Thoracic aorta (tissue), 2 donors: ENCODE data around the gene ALG11. TPM values are rescaled to one million over a fixed set of nuclear protein-coding genes. Genes with fewer than 3 reads are reported as not detected.
"Not testable (repeated sequence)": the region's sequence is repeated elsewhere in the genome, so short reads cannot be mapped to it uniquely, and the experiment has no call there.

Experiments used
- ATAC-seq: fragments of 150-250 bp; one replicate; pipeline ENCODE4 v1.8.0; 2017; ENCODE audit warnings: low read depth; ENCODE audit not compliant: insufficient number of reproducible peaks, low FRiP score
- DNase-seq: peaks from one replicate; pipeline ENCODE4 v3.0.0-alpha.2; 2020; ENCODE audit warnings: low spot score
- H3K27ac ChIP-seq, 2 donors: fragments of 200-600 bp; sonication (generic); 1 replicate in 1 of 2; 2 replicates in 1 of 2; pipeline ENCODE4 v1.5.1; 2016; ENCODE audit warnings: mild to moderate bottlenecking in 2 of 2, moderate library complexity in 2 of 2
- H3K27me3 ChIP-seq: fragments of 200-600 bp; sonication (generic); replicated peaks from 2 replicates; pipeline ENCODE4 v1.6.0; 2016; ENCODE audit warnings: mild to moderate bottlenecking; ENCODE audit not compliant: insufficient read depth
- H3K36me3 ChIP-seq: fragments of 200-600 bp; sonication (generic); one replicate; pipeline ENCODE4 v1.5.1; 2016
- H3K4me1 ChIP-seq, 2 donors: fragments of 200-600 bp; sonication (generic); 1 replicate in 1 of 2; 2 replicates in 1 of 2; pipeline versions ENCODE4 v1.5.1 to v1.6.0; 2016; ENCODE audit warnings: low read depth in 2 of 2, mild to moderate bottlenecking in 1 of 2; ENCODE audit not compliant: control insufficient read depth in 1 of 2
- H3K4me3 ChIP-seq: fragments of 200-600 bp; sonication (generic); 2 replicates; pipeline ENCODE4 v1.5.1; 2016; ENCODE audit warnings: mild to moderate bottlenecking
- H3K9me3 ChIP-seq: fragments of 200-600 bp; sonication (generic); 2 replicates; pipeline ENCODE4 v1.5.1; 2016
- total RNA-seq, 2 donors: library from RNA; depleted of rRNA; stranded (reverse); fragments of >200 nt; gene quantifications; one replicate each; pipeline versions ENCODE4 v1.1.0 to v1.2.3, GENCODE V29; 2016
- TF ChIP-seq, protein P1 (sequence below): fragments of 200-600 bp; sonication (generic); IDR thresholded peaks from one replicate; pipeline ENCODE4 v1.5.1; 2019; ENCODE audit warnings: antibody characterized with exemption

Gene ALG11
- total RNA-seq, 2 donors from 2014 or later, result 20.7 to 30.3 TPM

DNA sequence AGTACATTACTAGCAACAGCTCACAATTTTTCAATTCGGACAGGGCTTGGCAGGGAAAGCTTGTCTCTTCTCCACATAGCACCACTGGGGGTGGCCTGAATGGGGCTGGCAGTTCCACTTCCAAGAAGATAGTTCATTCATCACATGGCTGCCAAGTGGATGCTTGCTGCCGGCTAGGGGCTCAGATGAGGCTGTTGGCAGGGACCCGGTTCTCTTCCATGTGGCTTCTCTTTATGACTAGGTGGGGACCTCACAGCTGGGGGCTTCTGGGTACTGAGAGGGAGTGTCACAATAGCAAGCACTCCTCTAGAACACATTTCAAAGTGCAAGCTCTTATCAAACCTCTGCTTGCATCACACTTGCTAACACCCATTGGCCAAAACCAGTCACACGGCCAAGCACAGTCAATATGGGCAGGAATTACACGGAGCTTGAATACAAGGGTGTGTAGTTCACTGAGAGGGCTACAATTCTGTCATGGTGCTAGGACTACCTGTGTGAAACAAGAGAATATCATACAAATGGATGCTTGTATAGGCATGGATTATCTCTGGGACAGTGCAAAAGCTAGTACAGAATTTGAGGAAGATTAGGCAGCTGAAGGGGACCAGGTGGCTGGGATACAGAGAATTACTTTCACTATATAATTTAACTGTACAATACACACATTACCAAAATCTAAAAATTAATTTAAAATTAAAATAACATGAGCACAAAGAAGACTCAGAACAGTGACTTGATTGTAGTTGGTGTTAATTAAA, 33.2 kb upstream of the ALG11 start:
- Histone ChIP-seq H3K27ac (no peak overlapping the region), H3K4me1 (peaks cover 6 to 24% of the 10 kb centered on the region in 2 donors), H3K9me3 (no peaks in the 10 kb centered on the region), H3K27me3 (no peaks in the 10 kb centered on the region), H3K36me3 (peaks cover 6% of the 10 kb centered on the region), H3K4me3 (no peak overlapping the region)
- TF ChIP-seq, protein P1, sequence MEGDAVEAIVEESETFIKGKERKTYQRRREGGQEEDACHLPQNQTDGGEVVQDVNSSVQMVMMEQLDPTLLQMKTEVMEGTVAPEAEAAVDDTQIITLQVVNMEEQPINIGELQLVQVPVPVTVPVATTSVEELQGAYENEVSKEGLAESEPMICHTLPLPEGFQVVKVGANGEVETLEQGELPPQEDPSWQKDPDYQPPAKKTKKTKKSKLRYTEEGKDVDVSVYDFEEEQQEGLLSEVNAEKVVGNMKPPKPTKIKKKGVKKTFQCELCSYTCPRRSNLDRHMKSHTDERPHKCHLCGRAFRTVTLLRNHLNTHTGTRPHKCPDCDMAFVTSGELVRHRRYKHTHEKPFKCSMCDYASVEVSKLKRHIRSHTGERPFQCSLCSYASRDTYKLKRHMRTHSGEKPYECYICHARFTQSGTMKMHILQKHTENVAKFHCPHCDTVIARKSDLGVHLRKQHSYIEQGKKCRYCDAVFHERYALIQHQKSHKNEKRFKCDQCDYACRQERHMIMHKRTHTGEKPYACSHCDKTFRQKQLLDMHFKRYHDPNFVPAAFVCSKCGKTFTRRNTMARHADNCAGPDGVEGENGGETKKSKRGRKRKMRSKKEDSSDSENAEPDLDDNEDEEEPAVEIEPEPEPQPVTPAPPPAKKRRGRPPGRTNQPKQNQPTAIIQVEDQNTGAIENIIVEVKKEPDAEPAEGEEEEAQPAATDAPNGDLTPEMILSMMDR, result no peak
- ATAC-seq (no peak), DNase-seq (no peak)

DNA sequence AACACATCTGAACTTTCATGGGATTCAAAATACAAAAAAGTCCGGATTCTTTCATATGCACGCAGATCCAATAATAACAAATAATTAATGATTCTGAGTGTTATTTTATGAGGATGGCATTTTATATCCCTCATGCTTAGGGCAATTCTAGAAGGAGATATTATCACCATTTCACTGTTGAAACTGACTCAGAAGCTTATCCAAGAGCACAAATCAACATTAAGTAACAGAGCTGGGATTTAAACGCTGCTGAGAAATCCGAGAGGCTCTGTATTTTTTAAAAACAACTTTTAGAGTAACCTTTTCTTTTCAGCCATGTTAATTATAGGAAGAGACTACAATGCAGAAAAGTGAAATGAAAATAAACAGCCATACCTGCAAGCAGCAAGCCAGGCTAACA, 31.3 kb upstream of the ALG11 start:
- no peaks in the 10 kb centered on the region for H3K27me3 ChIP-seq
- no peaks in the 10 kb centered on the region for H3K36me3 ChIP-seq
- DNase-seq (no peak), ATAC-seq (no peak)
- TF ChIP-seq, protein P1, result no peak
- H3K9me3 ChIP-seq, result no peaks in the 10 kb centered on the region
- H3K4me3 ChIP-seq, result no peak overlapping the region
- H3K27ac ChIP-seq, result no peak overlapping the region
- peaks cover 6 to 24% of the 10 kb centered on the region in 2 donors for H3K4me1 ChIP-seq

DNA sequence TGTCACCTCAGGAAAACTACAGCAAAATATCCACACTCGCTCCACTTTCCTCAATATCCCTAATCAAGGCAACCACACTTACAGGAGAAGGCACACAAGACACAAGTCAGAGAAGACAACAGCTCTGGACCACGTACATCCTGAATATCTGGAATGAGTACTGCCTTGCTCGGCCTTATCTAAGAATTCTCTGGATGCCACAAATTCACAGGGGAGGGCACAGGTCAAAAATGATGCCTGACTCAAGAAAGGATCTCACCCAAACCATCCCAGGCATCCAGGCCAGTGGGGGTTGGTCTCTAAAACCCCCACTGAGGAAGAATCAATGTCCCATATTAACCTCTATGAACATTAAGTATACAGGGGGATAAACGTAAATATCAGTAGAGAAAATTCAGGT, 30.8 kb upstream of the ALG11 start:
- DNase-seq, result no peak
- ATAC-seq, result no peak
- Histone ChIP-seq H3K36me3 (no peaks in the 10 kb centered on the region), H3K4me3 (no peak overlapping the region), H3K27me3 (no peaks in the 10 kb centered on the region), H3K4me1 (peaks cover 6 to 24% of the 10 kb centered on the region in 2 donors), H3K27ac (no peak overlapping the region), H3K9me3 (no peaks in the 10 kb centered on the region)
- TF ChIP-seq, protein P1, result no peak

DNA sequence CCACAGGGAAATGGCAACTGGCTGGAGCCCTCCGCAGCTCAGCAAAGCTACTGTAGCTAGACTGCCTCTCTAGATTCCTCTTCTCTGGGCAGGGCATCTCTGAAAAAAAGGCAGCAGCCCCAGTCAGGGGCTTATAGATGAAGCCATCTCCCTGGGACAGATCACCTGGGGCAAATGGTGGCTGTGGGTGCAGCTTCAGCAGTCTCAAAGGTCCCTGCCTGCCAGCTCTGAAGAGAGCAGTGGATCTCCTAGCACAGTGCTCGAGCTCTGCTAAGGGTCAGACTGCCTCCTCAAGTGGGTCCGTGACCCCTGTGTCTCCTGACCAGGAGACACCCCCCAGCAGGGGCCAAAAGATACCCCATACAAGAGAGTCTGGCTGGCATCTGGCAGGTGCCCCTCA, 28.9 kb upstream of the ALG11 start:
- not testable (repeated sequence) for H3K27ac ChIP-seq, H3K36me3 ChIP-seq, H3K27me3 ChIP-seq, H3K9me3 ChIP-seq, H3K4me3 ChIP-seq, ATAC-seq, DNase-seq
- peaks cover 6 to 24% of the 10 kb centered on the region in 2 donors for H3K4me1 ChIP-seq

DNA sequence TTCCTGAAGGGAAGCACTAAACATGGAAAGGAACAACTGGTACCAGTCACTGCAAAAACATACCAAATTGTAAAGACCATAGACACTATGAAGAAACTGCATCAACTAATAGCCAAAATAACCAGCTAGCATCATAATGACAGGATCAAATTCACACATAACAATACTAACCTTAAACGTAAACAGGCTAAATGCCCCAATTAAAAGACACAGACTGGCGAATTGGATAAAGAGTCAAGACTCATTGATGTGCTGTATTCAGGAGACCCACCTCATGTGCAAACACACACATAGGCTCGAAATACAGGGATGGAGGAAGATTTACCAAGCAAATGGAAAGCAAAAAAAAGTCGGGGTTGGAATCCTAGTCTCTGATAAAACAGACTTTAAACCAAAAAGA, 27.3 kb upstream of the ALG11 start:
- not testable (repeated sequence) for H3K27ac ChIP-seq, H3K9me3 ChIP-seq, H3K4me3 ChIP-seq, H3K36me3 ChIP-seq, DNase-seq, ATAC-seq, H3K27me3 ChIP-seq
- peaks cover 6 to 21% of the 10 kb centered on the region in 2 donors for H3K4me1 ChIP-seq

DNA sequence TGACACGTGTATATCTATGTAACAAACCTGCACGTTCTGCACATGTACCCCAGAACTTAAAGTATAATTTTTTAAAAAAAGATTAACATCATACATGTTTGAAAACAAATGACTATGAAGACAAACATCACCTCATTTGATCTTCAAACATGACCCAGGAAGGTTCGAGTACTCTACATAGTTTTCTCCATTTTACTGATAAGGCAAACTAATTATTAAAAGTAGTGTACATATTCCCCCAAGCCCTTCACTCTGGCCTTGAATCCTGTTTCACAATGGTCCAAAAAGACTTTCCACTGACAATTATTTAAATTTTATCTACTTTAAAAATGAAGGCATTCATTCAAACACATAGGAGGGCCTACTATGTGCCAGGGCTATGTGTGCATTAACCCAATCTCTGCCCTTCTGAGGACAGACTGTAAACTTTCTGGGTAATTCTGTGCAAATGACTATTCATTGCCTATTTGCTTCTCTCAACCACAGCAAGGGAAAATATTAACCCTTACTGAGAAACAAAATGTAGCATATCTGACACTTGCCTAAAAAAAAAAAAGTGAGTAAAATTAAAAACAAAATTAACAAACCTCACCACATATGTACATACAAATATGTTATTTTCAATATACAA, 23.1 kb upstream of the ALG11 start:
- Histone ChIP-seq H3K36me3 (no peaks in the 10 kb centered on the region), H3K4me3 (no peak overlapping the region), H3K4me1 (no peaks in the 10 kb centered on the region), H3K27ac (no peak overlapping the region), H3K27me3 (no peaks in the 10 kb centered on the region), H3K9me3 (no peaks in the 10 kb centered on the region)
- ATAC-seq, result no peak
- TF ChIP-seq, protein P1, result no peak
- no peak for DNase-seq
